ENCODE measurements around the gene DCLRE1A. TPM values are rescaled to one million over a fixed set of nuclear protein-coding genes. Genes with fewer than 3 reads are reported as not detected.

DCLRE1A gene
- total RNA-seq, 2 experiments from 2014 or later: 11.5 to 18.4 TPM

DNA sequence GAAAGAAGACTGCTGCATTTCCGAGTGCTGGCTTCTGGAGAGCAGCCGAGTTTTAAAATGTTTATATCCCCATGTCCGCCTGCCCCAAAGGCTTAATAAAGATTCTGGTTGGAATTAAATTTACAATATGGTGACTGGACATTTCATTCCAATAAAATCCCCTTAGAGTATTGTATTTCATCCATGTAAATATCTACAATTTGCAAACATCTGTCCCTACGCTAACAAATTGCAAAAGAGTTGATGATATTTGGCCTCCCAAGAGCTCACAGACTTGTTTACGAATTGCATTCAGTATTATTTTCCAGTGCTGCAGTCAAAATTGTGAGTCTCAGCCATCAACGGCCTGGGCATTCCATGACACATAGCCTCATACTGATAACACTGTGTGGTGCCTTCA, 52.3 kb downstream of the DCLRE1A start:
- Histone ChIP-seq H4K20me1 (ENCODE audit: insufficient read depth, low read length) (no peaks in the 10 kb centered on the region), H3K27ac (ENCODE audit: low read depth, low read length, poor library complexity, severe bottlenecking) (no peak overlapping the region), H3K4me3 (ENCODE audit: low read depth, low read length, poor library complexity, severe bottlenecking) (no peak overlapping the region), H3K4me2 (ENCODE audit: low read length) (no peak overlapping the region), H3K9me3 (ENCODE audit: low read length) (no peaks in the 10 kb centered on the region), H3K9me2 (ENCODE audit: insufficient read depth, low read length) (no peaks in the 10 kb centered on the region), H3K79me2 (ENCODE audit: insufficient read depth, low read depth, low read length) (no peaks in the 10 kb centered on the region), H2AFZ (ENCODE audit: low read length) (no peak overlapping the region), H3K4me1 (ENCODE audit: insufficient read depth, low read length, poor library complexity, severe bottlenecking) (no peaks in the 10 kb centered on the region), H3K36me3 (ENCODE audit: insufficient read depth, low read length) (no peaks in the 10 kb centered on the region)
- DNase-seq (ENCODE audit: low spot score): no peak
- BruUV-seq (replicated peaks): no TSS peak
- ChIA-PET CTCF (ENCODE audit: unreplicated experiment) (interaction anchor here (1.4 kb wide), 1 partner anchor 309 kb away, joined by 4 read pairs; no protein-coding TSS in a partner anchor), POLR2A (interaction anchor here (0.6 to 0.9 kb wide), 2 partner anchors 28 to 312 kb away, joined by 3 read pairs; no protein-coding TSS in a partner anchor)
- intact Hi-C loops (cut with micrococcal nuclease; ENCODE audit: unreplicated experiment): no loop called here
- TF ChIP-seq EZH2phosphoT487 (IDR thresholded peaks at IDR 0.05; ENCODE audit: borderline replicate concordance, low read depth, low read length): no peak
- TF ChIP-seq, protein P1, sequence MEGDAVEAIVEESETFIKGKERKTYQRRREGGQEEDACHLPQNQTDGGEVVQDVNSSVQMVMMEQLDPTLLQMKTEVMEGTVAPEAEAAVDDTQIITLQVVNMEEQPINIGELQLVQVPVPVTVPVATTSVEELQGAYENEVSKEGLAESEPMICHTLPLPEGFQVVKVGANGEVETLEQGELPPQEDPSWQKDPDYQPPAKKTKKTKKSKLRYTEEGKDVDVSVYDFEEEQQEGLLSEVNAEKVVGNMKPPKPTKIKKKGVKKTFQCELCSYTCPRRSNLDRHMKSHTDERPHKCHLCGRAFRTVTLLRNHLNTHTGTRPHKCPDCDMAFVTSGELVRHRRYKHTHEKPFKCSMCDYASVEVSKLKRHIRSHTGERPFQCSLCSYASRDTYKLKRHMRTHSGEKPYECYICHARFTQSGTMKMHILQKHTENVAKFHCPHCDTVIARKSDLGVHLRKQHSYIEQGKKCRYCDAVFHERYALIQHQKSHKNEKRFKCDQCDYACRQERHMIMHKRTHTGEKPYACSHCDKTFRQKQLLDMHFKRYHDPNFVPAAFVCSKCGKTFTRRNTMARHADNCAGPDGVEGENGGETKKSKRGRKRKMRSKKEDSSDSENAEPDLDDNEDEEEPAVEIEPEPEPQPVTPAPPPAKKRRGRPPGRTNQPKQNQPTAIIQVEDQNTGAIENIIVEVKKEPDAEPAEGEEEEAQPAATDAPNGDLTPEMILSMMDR (conservative IDR thresholded peaks at IDR 0.05; ENCODE audit: low read length): no peak

DNA sequence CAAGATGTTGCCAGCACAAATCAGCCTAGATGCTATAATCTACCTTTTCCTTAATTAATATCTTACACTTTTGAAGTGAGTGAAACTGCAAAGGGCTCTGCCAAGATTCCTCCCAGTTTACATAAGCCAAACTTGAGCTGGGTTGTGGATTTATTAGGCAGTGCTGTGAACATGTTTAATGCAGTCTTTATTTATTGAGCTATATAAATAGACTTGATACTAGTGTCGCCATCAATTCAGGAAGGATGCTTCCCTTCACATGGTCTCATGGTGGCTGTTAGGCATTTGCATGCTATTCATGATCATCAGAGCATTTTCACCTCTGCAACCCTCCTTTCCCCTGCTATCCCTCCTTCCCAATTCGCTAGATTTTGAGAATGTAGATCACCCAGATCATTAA, 62.2 kb downstream of the DCLRE1A start:
- no TSS peak for BruUV-seq (replicated peaks)
- intact Hi-C loops (cut with micrococcal nuclease; ENCODE audit: unreplicated experiment): no loop called here
- Histone ChIP-seq H3K27ac (ENCODE audit: low read depth, low read length, poor library complexity, severe bottlenecking) (no peak overlapping the region), H4K20me1 (ENCODE audit: insufficient read depth, low read length) (no peaks in the 10 kb centered on the region), H3K4me3 (ENCODE audit: low read depth, low read length, poor library complexity, severe bottlenecking) (no peak overlapping the region), H3K36me3 (ENCODE audit: insufficient read depth, low read length) (no peaks in the 10 kb centered on the region), H3K4me1 (ENCODE audit: insufficient read depth, low read length, poor library complexity, severe bottlenecking) (no peaks in the 10 kb centered on the region), H3K9me2 (ENCODE audit: insufficient read depth, low read length) (no peaks in the 10 kb centered on the region), H2AFZ (ENCODE audit: low read length) (no peak overlapping the region), H3K9me3 (ENCODE audit: low read length) (no peaks in the 10 kb centered on the region), H3K4me2 (ENCODE audit: low read length) (no peak overlapping the region), H3K79me2 (ENCODE audit: insufficient read depth, low read depth, low read length) (no peaks in the 10 kb centered on the region)
- CTCF ChIA-PET (ENCODE audit: unreplicated experiment): no interaction called here
- DNase-seq (ENCODE audit: low spot score): no peak
- POLR2A ChIA-PET: interaction anchor here (0.9 kb wide), 1 partner anchor 139 kb away, joined by 5 read pairs; no protein-coding TSS in a partner anchor
- TF ChIP-seq EZH2phosphoT487 (IDR thresholded peaks at IDR 0.05; ENCODE audit: borderline replicate concordance, low read depth, low read length): no peak

DNA sequence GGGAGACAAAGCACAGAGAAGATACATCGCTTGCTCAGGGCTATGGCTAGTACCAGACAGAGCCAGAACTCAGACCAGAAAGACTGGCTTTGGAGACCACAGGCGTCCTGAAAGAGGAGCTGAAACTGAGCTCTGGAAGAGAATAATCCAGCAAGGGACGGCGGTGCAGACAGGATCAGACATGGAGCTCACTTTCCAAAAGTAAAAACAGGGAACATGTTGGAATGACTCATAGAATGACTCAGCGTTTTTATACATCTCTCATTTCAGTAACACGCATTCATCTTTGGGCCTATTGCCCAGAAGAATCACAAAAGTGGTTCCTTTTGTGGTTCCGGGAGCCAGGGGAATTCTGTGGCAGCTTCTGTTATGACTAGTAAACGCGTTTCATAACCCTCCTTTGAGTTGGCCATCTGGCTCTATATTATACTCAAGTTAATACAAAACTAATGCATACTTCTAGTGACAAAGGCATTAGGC, 65.2 kb downstream of the DCLRE1A start:
- no peak overlapping the region for H3K27ac ChIP-seq (ENCODE audit: low read depth, low read length, poor library complexity, severe bottlenecking)
- H3K4me2 ChIP-seq (ENCODE audit: low read length): no peak overlapping the region
- ChIA-PET CTCF (ENCODE audit: unreplicated experiment) (no interaction called here), POLR2A (no interaction called here)
- DNase-seq (ENCODE audit: low spot score): no peak
- H3K4me1 ChIP-seq (ENCODE audit: insufficient read depth, low read length, poor library complexity, severe bottlenecking): no peaks in the 10 kb centered on the region
- no peak overlapping the region for H2AFZ ChIP-seq (ENCODE audit: low read length)
- TF ChIP-seq, protein P1 (conservative IDR thresholded peaks at IDR 0.05; ENCODE audit: low read length): no peak
- TF ChIP-seq EZH2phosphoT487 (IDR thresholded peaks at IDR 0.05; ENCODE audit: borderline replicate concordance, low read depth, low read length): no peak
- no peaks in the 10 kb centered on the region for H3K9me3 ChIP-seq (ENCODE audit: low read length)
- no peaks in the 10 kb centered on the region for H3K36me3 ChIP-seq (ENCODE audit: insufficient read depth, low read length)
- no peak overlapping the region for H3K4me3 ChIP-seq (ENCODE audit: low read depth, low read length, poor library complexity, severe bottlenecking)
- intact Hi-C loops (cut with micrococcal nuclease; ENCODE audit: unreplicated experiment): no loop called here
- H3K79me2 ChIP-seq (ENCODE audit: insufficient read depth, low read depth, low read length): no peaks in the 10 kb centered on the region
- H3K9me2 ChIP-seq (ENCODE audit: insufficient read depth, low read length): no peaks in the 10 kb centered on the region
- BruUV-seq (replicated peaks): no TSS peak
- H4K20me1 ChIP-seq (ENCODE audit: insufficient read depth, low read length): no peaks in the 10 kb centered on the region

Small RNAs within 50 kb of the gene (small RNA-seq; reads per million reads assigned to genes)
- not detected for gene RF00560

Other genes with a start within 250 kb of the DCLRE1A start
- not detected in 2 replicates for gene NRAP, start 190.0 kb downstream of the DCLRE1A start, total RNA-seq (2014; rRNA removed; shearing (Covaris generic))
- gene NRAP, start 190.0 kb downstream of the DCLRE1A start, total RNA-seq (2022): not detected in 2 replicates
- 16.5 and 17.4 TPM in 2 replicates for gene CASP7, start 174.2 kb downstream of the DCLRE1A start, total RNA-seq (2014; rRNA removed; shearing (Covaris generic))
- gene CASP7, start 174.2 kb downstream of the DCLRE1A start, total RNA-seq (2022): 14.8 TPM in 2 replicates
- gene PLEKHS1, start 102.4 kb downstream of the DCLRE1A start, total RNA-seq (2014; rRNA removed; shearing (Covaris generic)): not detected in 2 replicates
- not detected in 2 replicates for gene PLEKHS1, start 102.4 kb downstream of the DCLRE1A start, total RNA-seq (2022)
- 28.6 and 64.1 TPM in 2 replicates for gene NHLRC2, start 579 bp upstream of the DCLRE1A start, total RNA-seq (2014; rRNA removed; shearing (Covaris generic))
- gene NHLRC2, start 579 bp upstream of the DCLRE1A start, total RNA-seq (2022): 44.5 and 49.0 TPM in 2 replicates
- 1.1 and 2.0 TPM in 2 replicates for gene ADRB1, start 189.8 kb upstream of the DCLRE1A start, total RNA-seq (2014; rRNA removed; shearing (Covaris generic))
- gene ADRB1, start 189.8 kb upstream of the DCLRE1A start, total RNA-seq (2022): 1.3 and 1.4 TPM in 2 replicates

Data from OCI-LY7 (cell line).